DLD1 (cell line): ENCODE measurements around the gene HAVCR1.

ENCODE experiments used
- in situ Hi-C: cut with HindIII; loops from 2 replicates; pipeline ENCODE4 v1.10.0; 2017; ENCODE audit warnings: low sequenced_read_pairs

HAVCR1 gene

DNA sequence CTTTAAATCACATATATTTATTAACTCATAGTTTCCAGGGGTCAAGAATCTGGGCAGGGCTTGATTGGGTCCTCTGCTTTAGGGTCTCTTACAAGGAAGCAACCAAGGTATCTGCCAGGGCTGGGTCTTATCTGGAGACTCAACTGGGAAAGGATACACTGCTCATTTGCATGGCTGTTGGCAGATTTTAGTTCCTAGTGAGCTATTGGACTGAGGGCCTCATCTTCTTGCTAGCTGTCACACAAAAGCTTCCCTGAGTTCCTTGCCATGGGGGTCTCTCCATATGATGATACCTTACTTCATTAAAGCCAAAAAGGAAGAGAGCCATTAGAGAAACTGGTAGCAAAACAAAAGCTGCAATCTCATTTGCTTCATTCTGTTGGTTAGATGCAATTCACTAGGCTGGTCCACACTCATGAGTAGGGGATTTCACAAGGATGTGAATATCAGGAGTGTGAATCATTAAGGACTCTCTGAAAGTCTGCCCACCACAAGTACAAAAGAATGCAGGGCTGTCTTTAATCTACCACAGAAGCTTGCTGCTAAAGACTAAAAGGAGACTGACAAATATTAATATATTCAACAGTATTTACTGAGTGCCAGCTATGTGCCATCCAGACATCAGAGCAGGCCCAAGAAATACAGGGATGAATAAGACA lies 53.9 kb downstream of the HAVCR1 start:
- in situ Hi-C loops: no loop called here

DNA sequence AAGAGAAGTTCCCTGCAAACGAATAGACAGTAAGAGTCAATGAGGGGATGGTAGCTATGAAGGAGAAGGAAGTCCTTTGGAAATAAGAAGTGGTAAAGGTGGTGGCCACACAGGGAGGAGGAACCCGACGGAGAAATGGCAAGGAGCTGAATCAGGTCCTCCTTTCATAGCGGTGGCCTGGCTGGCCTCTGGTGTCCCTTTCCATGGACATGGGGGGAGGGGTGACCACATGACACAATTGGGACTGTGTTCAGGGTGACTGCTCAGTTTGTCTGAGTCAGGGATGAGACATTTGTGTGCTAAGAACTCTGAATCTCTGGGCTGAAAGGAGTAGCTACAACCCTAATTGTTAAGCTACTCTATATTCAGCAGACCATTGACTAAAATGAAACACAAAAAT lies 67.2 kb downstream of the HAVCR1 start:
- in situ Hi-C loops: no loop called here

DNA sequence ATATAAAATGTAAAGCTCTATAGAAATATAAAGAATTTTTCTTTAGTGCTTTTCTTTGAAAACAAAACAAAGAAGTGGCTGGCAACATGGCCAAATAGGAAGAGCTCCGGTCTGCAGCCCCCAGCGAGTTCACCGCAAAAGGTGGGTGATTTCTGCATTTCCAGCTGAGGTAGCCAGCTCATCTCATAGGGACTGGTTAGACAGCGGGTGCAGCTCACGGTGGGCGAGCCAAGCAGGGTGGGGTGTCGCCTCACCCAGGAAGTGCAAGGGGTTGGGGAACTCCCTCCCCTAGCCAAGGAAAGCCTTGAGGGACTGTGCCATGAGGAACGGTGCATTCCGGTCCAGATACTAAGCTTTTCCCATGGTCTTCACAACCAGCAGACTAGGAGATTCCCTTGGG lies 74.9 kb downstream of the HAVCR1 start:
- in situ Hi-C loops: no loop called here

DNA sequence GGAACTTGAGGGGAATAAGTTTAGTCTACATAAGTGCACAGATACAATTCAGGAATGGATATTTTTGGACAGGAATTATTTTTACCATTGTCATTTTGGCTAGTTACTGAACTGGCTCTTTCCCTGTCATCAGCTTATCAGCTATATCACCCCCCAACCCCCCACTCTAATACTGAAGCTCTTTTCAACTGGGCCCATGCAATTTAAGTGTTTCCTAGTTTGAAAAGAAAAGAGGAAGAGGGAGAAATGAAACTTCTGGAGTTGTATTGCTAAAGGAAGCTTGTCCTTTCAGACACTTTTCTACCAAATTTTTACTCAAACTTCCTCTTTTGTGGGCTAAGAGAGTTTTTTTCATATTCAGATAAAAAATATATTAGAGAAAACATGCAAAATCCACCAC lies 77.4 kb downstream of the HAVCR1 start:
- in situ Hi-C loops: no loop called here
